OCI-LY3 (cell line): ENCODE data around the gene MRPL52.

Experiments
- H2AFZ ChIP-seq: fragments of 200-600, 300-600 bp; shearing (Covaris generic); 2 replicates; pipeline ENCODE4 v1.6.0; 2014; ENCODE audit warnings: antibody characterized with exemption, low read depth, low read length
- H3K27ac ChIP-seq: fragments of 200-600, 300-600 bp; sonication (generic); 2 replicates; pipeline ENCODE4 v1.5.1; 2014; ENCODE audit warnings: mild to moderate bottlenecking, low read length, moderate library complexity, mixed read lengths
- H3K27me3 ChIP-seq: fragments of 200-600, 300-600 bp; sonication (generic); 2 replicates; pipeline ENCODE4 v1.6.1; 2014; ENCODE audit warnings: low read depth, low read length, mixed read lengths
- H3K36me3 ChIP-seq: fragments of 200-600, 300-600 bp; sonication (generic); replicated peaks from 2 replicates; pipeline ENCODE3; 2014; ENCODE audit warnings: low read depth, low read length, mixed read lengths
- H3K4me1 ChIP-seq: fragments of 300-600, 200-600 bp; sonication (generic); 2 replicates; pipeline ENCODE4 v1.6.1; 2014; ENCODE audit warnings: low read length, mixed read lengths
- H3K4me2 ChIP-seq: fragments of 200-600, 300-600 bp; sonication (generic); 2 replicates; pipeline ENCODE4 v1.6.1; 2014; ENCODE audit warnings: low read length, mixed read lengths
- H3K4me3 ChIP-seq: fragments of 300-600, 200-600 bp; sonication (generic); 2 replicates; pipeline ENCODE4 v1.5.1; 2014; ENCODE audit warnings: antibody characterized with exemption, mild to moderate bottlenecking, low read length, moderate library complexity
- H3K79me2 ChIP-seq: fragments of 300-600, 200-600 bp; shearing (Covaris generic); 2 replicates; pipeline ENCODE4 v1.6.1; 2014; ENCODE audit warnings: mild to moderate bottlenecking, low read length, mixed read lengths
- H3K9ac ChIP-seq: fragments of 300-600, 200-600 bp; shearing (Covaris generic); 2 replicates; pipeline ENCODE4 v1.6.0; 2014; ENCODE audit warnings: mild to moderate bottlenecking, low read length, moderate library complexity
- H3K9me3 ChIP-seq: fragments of 200-600, 300-600 bp; shearing (Covaris generic); 2 replicates; pipeline ENCODE4 v1.6.1; 2014; ENCODE audit warnings: low read length, mixed read lengths; ENCODE audit not compliant: insufficient read depth
- H4K20me1 ChIP-seq: fragments of 200-600, 300-600 bp; sonication (generic); 2 replicates; pipeline ENCODE4 v1.6.1; 2016; ENCODE audit warnings: low read length, mixed read lengths; ENCODE audit not compliant: insufficient read depth
- EZH2phosphoT487 ChIP-seq: fragments of 200-600 bp; shearing (Covaris generic); IDR thresholded peaks from 2 replicates; pipeline ENCODE4 v1.6.1; 2018; ENCODE audit warnings: antibody characterized with exemption, mixed run types, low read depth
- TF ChIP-seq, protein P1 (sequence below): fragments of 200-600, 300-600 bp; sonication (generic); IDR thresholded peaks from 2 replicates; pipeline ENCODE4 v1.5.1; 2014; ENCODE audit warnings: antibody characterized with exemption, low read length, low read depth

The MRPL52 gene

DNA sequence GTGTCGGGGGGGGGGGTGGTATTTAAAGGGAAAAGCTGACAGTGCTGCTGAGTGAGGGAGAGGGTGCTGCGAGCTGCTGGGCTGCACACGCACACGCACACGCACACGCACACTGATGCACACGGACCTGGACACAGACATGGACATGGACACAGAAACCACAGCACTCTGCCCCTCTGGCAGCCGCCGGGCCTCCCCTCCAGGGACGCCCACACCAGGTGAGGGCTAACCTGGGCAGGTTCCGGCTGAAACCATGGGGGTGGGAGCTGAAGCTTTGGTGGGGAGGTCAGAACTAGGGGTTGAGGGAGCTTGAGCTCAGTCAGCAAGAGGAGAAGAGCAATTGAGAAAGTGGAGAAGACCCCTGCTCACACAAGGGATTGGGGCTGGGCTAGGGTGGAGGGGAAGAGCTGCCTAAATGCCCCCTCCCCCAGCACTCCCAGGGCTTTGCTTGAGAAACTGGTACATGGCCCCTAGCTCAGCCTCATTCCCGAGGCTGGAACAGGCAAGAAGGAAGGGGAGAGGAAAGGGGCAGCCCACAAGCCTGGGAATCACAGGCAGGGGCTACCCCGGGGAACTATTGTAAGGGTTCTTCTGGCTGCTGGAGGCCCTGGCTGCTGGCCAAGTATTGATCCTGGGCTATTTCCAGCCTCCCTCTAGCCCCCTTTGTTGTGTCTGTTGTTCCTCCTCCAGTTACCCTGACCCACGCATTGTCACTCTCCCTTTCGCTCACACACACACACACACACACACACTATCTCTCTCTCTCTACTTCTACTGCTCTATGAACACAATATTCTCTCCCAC is 53.7 kb downstream of the MRPL52 start, which contains the start of gene REM2:
Gene REM2, plus strand, starts transcription at position 50 of the 804 bp plus-strand sequence. Its CDS starts 66 bp downstream, at position 116.
- H3K4me2 ChIP-seq = 0 out of 2 replicates have a peak within 1 kb of the TSS, but pooled peaks have one; percentile 24

DNA sequence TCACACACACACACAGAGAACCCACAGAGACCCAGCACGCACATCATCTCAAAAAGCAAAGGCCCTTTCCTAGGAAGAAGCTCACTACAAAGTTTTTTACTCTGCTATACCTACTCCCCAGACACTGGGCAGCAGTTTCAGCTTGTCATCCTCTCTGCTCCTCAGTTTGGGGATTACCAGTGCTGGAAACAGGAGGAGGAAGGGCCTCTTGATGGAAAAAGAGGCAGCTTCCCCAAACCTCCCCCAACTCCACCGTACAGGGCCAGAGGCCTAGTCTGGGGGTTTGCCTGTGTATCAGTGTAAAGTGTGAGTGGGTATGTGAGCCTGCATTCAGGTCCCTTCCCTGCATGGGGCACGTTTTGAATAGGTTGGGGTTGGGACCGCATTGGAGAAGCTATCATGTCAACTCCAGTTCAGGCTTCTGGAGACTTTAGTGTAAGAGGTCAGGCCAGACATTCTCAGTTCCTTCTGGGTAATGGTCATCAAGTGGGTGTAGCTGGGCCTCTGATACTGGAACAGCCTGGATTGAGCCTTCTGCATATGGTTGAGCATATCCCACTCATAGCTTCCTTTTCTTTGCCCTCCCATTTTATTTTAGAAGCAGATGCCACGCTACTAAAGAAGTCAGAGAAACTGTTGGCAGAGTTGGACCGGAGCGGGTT is 54.5 kb downstream of the MRPL52 start:
- no peaks in the 10 kb centered on the region for H3K79me2 ChIP-seq
- peaks cover 22% of the 10 kb centered on the region for H3K4me1 ChIP-seq
- no peak overlapping the region for H3K27ac ChIP-seq
- H3K9ac ChIP-seq = no peak overlapping the region
- H4K20me1 ChIP-seq = no peaks in the 10 kb centered on the region
- 0 out of 2 replicates have a peak, but pooled peaks cover 7% of the 10 kb centered on the region for H3K27me3 ChIP-seq
- no peak overlapping the region for H3K4me2 ChIP-seq
- no peak overlapping the region for H3K4me3 ChIP-seq
- H3K9me3 ChIP-seq = no peaks in the 10 kb centered on the region
- H2AFZ ChIP-seq = no peak overlapping the region
- TF ChIP-seq, protein P1, sequence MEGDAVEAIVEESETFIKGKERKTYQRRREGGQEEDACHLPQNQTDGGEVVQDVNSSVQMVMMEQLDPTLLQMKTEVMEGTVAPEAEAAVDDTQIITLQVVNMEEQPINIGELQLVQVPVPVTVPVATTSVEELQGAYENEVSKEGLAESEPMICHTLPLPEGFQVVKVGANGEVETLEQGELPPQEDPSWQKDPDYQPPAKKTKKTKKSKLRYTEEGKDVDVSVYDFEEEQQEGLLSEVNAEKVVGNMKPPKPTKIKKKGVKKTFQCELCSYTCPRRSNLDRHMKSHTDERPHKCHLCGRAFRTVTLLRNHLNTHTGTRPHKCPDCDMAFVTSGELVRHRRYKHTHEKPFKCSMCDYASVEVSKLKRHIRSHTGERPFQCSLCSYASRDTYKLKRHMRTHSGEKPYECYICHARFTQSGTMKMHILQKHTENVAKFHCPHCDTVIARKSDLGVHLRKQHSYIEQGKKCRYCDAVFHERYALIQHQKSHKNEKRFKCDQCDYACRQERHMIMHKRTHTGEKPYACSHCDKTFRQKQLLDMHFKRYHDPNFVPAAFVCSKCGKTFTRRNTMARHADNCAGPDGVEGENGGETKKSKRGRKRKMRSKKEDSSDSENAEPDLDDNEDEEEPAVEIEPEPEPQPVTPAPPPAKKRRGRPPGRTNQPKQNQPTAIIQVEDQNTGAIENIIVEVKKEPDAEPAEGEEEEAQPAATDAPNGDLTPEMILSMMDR = no peak
- TF ChIP-seq EZH2phosphoT487 = no peak
- no peaks in the 10 kb centered on the region for H3K36me3 ChIP-seq

More for the DNA sequence above, 53.7 kb downstream of the MRPL52 start, which contains the start of gene REM2:
- no peak within 1 kb of the TSS for H3K9ac ChIP-seq
- no peak for TF ChIP-seq EZH2phosphoT487
- TF ChIP-seq, protein P1 = no peak
- 0 out of 2 replicates have a peak, but pooled peaks cover 7% of the 10 kb centered on the region for H3K27me3 ChIP-seq
- H3K4me3 ChIP-seq = no peak within 1 kb of the TSS
- no peak within 1 kb of the TSS for H2AFZ ChIP-seq
- H3K79me2 ChIP-seq = no peaks in the 10 kb centered on the region
- H3K4me1 ChIP-seq = peaks cover 20% of the 10 kb centered on the region
- peaks cover 3% of the 10 kb centered on the region for H3K36me3 ChIP-seq
- H3K27ac ChIP-seq = no peak within 1 kb of the TSS
- no peaks in the 10 kb centered on the region for H4K20me1 ChIP-seq
- no peaks in the 10 kb centered on the region for H3K9me3 ChIP-seq
